Stimulated activated CD4-positive, alpha-beta T cell treated with anti-CD3 and anti-CD28 coated beads, TNF-alpha, amount 100 ng/mL, for 24 hours (primary cell): ENCODE results near the gene C2orf76.
A peak's percentile ranks its signal among the peaks of the same experiment; 100 is the strongest.
"Not testable (repeated sequence)": the region's sequence is repeated elsewhere in the genome, so short reads cannot be mapped to it uniquely, and the experiment has no call there.

ENCODE experiments used
- DNase-seq, 3 experiments: peaks; one replicate each; pipeline ENCODE4 v3.0.0-alpha.2; 2020; ENCODE audit warnings: low read depth in 3 of 3

C2orf76 gene

DNA sequence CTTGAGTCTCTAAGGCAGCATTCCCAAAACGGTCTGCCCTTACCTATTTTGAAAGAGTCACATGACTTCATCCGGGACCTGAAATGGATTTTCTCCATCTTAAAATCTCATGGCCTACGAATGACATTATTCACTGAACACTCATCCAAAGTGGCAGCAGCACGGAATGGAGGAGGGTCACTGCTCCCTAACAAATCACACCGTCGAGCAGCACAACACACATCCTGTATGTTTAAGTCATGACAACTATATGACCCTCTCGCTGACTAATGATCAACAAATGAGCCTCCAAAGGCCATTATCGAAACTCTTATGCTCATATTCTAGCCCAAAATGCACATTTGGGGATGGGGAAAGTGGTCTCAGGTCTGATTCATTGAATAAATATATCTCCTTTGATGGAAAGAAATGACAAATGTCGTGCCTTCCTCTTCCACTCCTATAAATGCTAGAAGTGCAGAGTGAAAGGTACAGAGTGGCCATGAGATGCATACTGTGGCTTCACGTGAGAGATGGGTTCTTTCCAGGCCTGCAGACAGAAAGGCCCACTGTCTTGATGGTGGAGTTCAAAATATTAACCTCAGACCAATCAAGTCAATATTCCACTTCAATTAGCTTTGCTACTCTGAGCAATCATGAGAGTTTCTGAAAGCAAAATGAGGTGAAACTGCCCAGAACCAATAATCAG, 70.8 kb downstream of the C2orf76 start:
- DNase-seq, result no peak

DNA sequence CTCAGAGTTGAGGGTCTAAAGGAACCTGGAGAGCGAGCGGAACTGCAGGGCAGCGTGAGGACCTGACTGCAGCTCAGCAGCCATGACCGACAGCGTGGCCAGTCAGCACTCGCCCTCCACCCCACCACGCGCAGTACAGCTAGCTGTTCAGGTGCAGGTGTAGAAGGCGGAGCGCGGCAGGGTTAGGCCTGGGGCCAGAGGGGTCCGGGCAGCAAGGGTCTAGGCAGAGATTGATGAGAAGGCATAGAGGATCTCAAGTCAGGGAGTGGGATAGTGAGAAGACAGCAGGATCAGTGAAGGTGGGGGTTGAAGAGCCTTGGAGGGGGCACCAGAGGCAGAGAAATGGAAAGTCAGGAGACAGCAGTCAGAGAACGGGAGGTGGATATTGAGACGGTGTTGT, 72.0 kb downstream of the C2orf76 start:
- DNase-seq, result no peak

DNA sequence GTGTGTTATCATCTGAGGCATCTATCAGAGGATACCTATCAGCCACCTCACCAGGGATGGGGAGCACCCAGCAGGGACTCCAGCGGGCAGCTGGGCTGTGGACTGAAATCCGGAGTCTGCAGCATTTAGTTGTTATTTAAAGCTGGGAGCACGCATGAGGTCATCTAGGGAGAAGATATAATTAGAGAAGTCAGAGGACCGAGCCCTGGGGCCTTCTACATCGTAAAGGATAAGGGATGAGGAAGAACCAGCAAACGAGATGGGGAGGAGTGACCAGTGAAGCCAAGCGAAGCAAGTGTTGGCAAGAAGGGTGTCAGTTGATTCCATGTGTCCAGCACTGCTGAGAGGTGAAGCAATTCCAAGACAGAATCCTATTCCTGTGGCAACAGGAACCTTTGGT, 72.7 kb downstream of the C2orf76 start:
- DNase-seq, result no peak

DNA sequence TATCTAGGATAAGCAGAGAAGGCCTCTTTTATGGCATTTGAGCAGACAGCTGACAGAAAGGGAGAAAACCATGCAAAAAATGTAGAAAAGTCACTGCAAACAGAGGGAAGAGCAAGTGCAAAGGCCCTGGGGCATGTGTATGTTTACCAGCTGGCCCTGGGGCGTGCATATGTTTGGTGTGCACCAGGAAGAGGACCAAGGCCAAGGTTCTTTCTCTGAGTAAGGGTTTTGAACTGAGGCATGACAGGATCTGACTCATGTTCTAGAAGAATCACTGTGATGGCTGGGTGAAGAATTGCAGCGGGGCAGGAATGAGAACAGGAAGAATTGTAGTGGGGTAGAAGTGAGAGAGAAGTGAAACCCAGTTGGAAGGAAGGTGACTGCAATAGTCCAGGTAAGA, 73.4 kb downstream of the C2orf76 start:
- DNase-seq, result no peak

DNA sequence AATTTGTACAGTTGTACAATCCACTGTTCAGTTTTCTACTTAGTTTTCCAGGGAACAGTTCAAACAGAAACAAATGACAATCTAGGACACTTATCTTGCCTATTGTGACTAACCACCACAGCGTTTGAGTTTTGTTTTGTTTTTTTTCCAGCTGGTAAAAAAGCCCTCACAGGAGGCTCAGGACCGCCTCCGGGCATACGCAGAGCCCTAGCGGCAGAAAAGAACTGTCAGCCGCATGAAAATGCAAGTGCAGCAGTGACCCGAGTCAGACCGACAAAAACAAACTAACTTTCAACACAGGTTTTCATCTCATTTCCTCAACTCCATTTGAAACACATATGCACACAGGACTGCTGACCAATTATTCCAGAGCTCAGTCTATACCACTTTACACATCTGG, 74.4 kb downstream of the C2orf76 start:
- DNase-seq, result no peak

DNA sequence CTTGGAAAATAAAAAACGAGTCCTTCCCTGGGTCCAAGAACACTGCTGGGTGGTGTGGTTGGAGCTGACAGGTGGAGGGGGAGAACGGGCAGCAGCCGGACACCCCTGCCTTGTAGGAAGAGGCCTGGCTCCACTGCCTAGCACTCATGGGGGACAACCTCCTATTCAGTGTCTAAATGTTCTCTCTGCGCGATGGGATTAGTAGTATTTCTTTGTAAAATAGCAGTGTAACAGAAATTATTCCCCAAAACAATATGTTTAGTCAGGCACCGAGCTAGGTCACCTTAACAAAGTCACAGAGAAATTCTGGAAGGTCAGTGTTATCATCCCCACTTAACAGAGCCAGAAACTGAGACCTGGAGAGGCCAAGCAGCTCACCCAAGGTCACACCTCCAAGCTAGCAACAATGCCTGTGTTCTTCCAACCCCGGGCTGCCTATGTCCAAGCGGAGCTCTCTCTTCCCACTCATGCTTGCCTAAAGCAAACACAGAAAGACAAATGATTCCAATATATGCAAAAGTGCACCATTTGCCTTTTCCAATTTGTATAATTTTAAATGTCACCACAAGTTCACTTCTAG, 75.0 kb downstream of the C2orf76 start:
- no peak for DNase-seq

DNA sequence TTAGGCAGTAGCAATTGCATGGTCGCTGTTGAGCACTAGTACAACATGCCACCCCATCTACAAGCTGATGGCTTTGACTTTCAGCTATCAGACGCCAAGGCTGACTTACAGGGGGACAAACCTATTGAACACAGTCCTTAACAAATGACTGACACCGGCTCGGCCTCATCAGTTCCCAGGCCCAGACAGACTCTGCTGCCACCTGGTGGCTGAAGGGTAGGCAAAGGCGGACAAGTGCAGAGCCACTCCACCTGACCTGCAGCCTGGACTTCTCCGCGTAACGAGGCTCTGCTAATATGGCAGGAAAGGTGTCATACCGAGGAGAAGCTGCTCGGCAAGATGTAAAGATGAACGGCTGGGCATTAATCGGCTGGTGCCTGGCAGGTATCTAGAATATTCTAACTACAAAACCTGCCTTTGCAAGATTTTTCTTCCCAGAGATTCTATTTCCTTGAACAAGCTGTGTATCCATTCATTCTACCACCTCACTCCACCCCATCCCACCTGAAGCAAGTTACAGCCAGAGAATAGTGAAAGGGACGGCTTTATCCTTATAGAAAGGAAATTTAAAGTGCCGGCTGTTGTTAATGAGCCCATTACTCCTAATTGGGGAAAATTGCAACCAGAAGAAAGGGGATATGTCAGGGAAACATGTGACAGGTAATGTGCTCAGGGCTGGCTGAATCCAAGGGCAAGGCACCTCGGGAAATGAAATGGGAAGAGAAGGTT, 75.6 kb downstream of the C2orf76 start:
- peak; percentile 43 to 64 (median 60) for DNase-seq

DNA sequence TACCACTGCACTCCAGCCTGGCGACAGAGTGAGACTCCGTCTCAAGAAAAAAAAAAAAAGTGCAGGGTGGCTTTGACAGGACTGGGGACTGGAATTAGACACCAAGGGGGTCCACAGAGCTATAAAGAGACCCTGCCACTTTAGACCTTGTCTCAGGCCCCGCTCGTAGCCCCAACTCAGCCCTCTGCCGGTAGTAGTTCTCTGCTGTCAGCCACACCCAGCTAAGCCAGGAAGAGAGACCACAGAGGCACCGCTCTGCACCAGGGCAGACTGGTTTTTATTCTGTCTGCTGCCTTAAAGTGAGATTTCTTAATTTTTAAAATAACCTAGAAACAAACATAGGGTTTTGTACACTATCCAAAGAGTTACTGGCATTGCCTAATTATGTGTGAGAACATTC, 77.0 kb downstream of the C2orf76 start:
- DNase-seq, result no peak

DNA sequence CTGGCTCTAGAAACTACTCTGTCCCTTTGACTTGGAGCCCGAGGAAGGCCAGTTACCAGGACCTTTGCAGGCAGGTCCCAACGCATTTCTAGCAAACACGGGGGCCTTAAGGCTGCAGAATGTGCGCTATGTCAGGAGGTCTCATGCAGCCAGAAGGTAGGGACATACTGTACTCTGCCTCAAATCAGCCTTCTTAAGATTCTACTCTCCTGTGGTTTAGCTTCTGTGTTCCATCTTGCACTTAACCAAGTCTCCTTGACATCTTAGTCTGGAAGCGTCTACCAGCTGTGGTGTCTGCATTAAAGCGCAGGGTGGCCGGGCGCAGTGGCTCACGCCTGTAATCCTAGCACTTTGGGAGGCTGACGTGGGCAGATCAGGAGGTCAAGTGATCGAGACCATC, 77.5 kb downstream of the C2orf76 start:
- no peak for DNase-seq

DNA sequence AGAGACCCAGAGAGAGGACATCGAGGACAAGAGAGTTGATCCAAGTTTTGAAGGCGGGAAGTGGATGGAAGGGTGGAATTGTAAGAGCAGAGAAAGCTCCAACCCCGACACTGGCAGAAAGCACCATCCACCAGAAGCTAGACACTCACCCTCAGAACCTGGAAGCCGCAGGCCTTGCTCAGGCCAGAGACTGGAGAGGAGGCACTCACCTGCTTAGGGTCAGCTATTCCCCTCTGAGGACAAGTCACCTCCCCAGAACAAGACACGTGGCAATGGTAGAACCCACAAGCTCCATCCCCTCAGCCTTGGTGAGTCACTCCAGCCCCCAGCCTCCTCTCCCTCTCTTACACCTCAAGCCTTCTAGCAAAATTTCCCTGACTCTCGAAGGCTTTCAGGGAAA, 78.1 kb downstream of the C2orf76 start:
- DNase-seq, result no peak

DNA sequence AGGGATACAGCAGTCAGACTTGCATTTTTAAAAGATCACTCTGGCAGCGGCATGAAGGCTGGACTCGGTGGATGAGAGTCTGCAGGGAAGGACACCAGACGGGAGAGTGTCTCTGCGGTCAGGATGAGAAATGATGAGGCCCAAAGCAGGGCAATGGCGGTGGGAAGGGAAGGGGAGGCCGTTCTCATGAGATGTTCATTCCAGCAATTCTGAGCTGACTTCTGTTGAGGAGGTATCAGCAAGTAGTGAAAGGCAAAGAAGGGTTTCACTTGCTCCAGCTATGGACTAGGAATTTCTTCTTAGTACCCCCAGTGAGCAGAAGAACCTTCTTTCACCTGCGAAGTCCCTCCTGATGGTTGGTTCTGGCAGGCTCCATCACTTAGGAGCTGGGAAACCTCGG, 80.0 kb downstream of the C2orf76 start:
- DNase-seq, result no peak

DNA sequence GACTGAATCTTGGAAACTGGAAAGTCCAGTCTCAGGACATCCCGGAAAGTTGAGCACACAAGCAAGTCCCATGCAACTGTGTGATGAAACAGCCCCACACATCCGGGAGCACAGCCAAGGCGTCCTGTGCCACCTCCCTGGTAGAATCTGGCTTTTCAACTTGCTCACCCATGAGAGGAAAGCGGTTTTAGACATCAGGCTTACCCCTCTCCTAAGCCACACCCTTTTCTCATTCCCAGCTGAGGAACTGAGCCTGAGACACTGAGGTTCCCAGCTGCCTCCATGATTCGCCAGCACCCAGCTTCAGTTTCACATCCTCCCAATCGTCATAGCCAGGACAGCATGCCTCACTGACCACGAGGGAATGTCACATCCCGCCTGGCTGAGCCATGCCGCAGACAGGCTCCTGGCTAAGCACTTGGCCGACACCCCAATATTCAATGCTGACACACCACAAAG, 82.7 kb downstream of the C2orf76 start:
- DNase-seq, result no peak

DNA sequence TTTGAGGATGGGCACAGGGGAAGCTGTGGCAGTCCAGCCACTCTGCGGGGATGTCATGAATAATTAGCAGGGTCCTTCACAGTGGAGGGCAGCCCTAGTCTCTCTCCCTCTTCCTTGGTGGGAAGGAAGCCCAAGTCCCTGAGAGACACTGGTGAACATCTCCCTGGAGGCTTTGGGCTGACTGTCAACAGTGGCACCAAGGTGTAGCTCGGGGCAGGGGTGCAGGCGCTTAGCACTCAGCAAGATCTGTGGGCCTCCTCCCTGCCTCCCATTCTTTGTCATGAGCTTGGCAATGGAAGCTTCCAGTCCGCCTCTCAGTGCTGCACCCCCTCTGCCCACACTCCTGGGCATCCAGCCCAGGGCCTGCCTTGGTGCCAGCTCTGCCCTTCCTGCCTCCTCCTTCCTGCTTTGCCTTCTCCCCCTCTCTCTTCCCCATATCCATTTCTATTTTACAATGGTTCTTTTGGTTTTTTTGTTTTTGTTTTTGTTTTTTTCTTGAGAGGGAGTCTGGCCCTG, 83.6 kb downstream of the C2orf76 start:
- DNase-seq, result no peak

DNA sequence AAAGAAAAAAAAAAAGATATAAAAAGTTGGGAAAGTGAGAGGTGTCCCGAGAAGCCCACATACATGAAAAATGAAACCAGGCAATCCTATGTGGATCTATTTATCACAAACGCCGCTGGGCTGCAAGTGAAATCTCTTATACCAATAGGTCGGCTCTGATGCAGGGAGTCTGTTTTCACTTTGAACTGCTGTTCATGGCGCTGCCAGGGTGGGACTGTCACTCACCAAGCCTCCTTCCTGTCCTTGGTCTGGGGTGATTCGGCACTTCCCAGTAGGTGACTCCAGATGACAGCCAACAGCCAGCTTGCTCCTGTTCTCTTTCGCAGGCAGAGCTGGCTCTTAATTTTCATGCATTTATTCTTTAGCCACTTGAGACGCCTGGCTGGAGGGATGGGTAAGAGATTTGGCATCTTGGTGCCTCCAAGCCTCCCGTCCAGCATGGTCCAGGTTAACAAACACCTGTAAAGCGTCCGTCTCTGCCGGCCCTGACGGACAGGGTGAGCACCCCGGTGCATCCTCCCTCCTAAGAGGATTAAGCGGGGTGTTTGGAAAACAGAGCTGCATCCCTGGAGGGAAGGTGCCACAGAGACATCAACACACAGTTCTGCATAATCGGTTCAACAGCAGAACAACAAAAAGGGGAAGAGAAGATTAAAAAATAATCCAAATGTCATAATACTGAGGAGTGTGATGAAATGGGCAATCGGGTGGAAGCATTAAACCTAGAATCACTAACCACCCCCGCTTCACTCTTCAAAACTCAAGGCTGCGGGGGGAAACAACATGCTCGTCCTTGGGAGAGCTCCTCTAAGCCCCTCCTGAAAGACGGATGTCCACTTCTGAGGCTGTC, 84.3 kb downstream of the C2orf76 start:
- DNase-seq, result no peak

DNA sequence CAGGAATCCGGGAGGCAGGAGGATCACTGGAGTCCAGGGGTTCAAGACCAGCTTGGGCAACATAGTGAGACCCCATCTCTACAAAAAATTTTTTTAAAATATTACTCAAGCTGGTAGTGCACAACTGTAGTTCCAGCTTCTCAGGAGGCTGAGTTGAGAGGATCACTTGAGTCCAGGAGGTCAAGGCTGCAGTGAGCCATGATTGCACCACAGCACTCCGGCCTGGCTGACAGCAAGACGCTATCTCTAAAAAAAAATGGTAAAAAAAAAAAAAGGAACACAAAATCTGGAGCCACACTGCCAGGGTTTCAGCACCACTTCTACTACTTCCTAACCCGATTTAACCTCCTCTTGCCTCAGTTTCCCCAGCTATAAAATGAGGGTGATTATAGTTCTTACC, 86.0 kb downstream of the C2orf76 start:
- no peak for DNase-seq

DNA sequence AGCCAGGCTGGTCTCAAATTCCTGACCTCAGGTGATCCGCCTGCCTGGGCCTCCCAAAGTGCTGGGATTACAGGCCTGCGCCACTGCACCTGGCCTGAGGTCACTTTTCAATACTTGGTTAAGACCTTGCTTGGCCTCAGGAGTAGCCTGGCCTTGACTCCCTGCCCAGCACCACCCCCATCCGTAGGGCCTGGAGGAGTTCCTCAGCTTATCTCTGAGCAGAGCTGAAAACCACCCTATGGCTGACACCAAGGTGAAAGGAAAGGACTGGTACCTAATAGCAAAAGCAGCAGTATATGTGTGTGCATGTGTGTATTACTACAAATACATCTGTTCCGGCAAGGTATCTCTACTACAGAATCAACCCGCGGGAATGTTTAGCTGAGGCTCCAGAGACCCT, 87.0 kb downstream of the C2orf76 start:
- no peak for DNase-seq

DNA sequence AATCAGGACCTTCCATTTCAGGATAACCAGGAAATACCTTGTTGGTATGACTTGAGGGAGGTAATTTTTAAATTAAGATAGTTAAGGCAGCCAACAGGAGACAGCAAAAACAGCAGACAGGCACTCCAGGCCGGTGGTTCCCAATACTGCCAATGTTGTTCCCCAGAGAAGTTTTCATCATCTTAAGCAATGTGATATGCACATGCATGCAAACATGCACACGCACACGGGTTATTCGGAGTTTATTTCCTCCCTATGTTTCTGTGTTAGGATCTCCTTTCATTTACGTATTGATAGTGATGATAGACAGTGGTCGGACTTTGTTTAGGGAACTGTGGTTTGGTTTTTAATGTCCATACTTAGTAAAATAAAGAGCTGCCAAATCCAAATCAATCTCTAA, 87.7 kb downstream of the C2orf76 start:
- DNase-seq, result no peak

DNA sequence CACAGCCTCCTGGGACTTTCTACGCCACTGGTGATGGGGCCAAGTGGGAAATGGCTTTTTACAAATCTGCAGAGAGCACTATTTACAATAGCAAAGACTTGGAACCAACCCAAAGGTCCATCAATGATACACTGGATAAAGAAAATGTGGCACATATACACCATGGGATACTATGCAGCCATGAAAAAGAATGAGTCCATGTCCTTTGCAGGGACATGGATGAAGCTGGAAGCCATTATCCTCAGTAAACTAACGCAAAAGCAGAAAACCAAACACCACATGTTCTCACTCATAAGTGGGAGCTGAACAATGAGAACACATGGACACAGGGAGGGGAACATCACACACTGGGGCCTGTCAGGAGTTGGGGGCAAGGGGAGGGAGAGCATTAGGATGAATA, 88.2 kb downstream of the C2orf76 start:
- not testable (repeated sequence) for DNase-seq

DNA sequence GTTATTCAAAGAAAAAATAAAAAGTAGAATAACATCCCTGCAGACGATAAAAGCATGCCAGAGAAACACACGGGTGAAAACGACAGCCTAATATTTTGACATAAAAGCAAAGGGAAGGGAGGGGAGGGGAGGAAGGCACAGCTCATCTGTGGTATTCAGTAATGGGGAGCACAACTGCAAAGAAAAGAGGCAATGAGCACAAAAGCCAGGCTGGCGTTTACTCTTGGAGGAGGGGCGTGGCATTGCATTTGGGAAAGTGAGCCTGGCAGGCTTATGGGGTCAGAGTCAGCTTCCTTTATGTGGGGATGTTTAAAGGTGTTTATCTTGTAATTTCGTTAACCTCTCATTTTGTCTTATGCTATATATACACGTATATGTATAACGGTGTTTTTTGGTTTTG, 89.8 kb downstream of the C2orf76 start:
- no peak for DNase-seq

DNA sequence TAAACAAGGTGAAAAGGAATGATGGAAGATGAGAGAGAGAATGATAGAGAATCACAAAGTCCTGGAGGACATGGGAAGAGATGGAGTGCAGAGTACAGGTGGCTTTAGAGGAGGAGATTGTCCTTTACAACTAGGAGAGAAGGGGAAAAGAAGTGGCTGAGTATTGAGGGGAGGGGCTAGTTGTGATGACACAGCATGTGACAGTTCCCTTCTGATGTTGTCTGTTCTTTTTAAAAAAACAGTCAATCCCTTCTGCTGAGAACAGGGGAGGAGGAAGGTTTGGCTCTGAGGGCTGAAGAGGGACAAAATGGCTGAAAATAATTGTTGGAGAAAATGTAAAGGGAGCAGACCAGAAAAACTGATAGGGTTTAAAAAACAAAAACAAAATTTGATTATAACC, 99.0 kb downstream of the C2orf76 start:
- no peak for DNase-seq

DNA sequence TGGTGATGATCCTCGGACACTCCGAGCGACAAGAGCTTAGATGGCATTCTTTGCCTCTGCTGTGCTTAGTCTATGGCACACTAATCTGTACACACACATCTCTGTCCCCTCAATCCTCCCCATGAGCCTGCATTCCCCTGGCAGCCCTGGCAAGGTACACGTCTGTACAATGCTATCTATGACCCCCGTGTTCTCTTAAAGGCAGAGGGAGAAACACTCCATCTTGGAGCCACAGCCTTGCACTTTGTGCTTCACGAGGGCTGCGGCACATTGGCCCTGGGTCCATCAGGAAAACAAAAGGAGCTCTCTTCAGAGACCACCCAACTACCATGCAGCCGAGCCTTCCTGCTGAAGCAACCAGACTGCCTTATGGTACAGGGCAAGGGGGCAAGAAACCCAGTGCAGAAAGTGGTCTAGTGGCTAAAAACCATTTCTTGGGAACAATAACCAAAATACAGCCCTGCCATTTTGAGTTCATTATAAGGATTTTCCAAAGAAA, 100.5 kb downstream of the C2orf76 start:
- DNase-seq, result no peak

DNA sequence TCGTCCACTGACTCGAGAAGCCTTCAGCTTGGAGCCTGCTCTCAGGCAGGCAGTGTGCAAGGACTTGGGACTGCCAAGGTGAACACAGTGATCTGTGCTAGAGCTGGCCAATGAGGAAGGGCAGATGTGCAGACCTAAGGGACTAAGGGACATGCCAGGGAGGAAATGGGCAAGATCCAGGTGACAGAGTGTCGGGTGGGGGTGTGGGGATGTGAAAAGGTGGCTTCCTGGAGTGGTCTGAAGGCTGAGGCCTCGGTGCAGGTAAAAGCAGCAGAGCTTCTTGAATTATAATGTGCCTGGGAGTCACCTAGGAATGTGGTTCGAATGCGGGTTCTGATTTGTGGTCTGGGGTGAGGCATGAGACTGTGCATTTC, 101.0 kb downstream of the C2orf76 start:
- DNase-seq, result no peak
